Measurements from ENCODE around the gene WDR36. TPM values are rescaled to one million over a fixed set of nuclear protein-coding genes. Genes with fewer than 3 reads are reported as not detected.

WDR36 gene
- polyA plus RNA-seq, 1 experiment, result 8.5 TPM

DNA sequence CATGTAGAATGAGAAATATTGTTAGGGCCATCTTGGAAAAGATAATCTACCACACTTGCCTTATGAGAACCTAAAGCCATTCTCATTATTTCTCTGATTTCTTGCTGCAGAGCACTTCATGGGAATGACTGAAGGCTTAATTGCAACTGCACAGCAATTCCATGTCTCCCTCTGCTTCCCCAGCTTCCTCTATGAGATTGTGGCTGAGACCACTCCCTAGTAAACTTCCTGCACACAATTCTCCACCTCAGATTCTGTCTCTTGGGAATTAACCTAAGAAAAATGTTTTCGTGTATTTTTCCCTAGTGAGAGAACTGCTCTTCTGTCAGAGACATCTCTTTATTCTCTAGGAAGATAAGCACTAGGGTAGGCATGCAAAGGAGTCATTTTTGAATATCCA lies 76.5 kb downstream of the WDR36 start:
- TF ChIP-seq CTCF (IDR thresholded peaks at IDR 0.05; ENCODE audit: insufficient read depth, low read depth, low read length), result no peak
- DNase-seq (ENCODE audit: low read depth), result no peak
- CTCF ChIA-PET, result interaction anchor here (0.7 to 1.7 kb wide), 2 partner anchors 11 to 978 kb away, joined by 3 to 6 read pairs; no protein-coding TSS in a partner anchor
- Histone ChIP-seq H3K4me3 (ENCODE audit: low read depth, low read length) (no peak overlapping the region), H3K27me3 (ENCODE audit: control insufficient read depth, insufficient read depth, low read length) (peaks cover 1% of the 10 kb centered on the region; the same call in 1 of the 2 replicates), H3K36me3 (ENCODE audit: control insufficient read depth, insufficient read depth, low read length) (no peaks in the 10 kb centered on the region)
- POLR2A ChIA-PET, result no interaction called here

DNA sequence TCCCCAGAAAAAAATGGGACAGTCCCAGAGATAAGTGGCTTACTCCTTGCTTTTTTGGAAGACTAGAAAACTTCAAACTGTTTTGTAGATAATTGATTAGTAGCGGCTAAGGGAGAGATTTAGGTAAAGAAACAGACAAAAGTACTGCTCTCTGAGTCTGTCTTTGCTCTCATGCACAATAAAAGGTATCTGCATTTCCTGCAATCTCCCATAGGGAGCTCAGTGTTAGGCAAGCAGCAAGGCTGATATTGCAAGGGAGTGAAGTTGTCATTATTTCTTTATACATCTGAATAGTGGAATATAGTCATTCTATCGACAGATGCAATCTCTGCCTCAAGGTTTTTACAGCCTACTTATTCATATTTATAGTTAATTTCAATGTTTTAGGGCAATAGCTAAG lies 77.1 kb downstream of the WDR36 start:
- Histone ChIP-seq H3K4me3 (ENCODE audit: low read depth, low read length) (no peak overlapping the region), H3K27me3 (ENCODE audit: control insufficient read depth, insufficient read depth, low read length) (peaks cover 1% of the 10 kb centered on the region; the same call in 1 of the 2 replicates), H3K36me3 (ENCODE audit: control insufficient read depth, insufficient read depth, low read length) (no peaks in the 10 kb centered on the region)
- CTCF ChIA-PET, result interaction anchor here (0.9 to 1.7 kb wide), 2 partner anchors 7 to 12 kb away, joined by 3 to 6 read pairs; no protein-coding TSS in a partner anchor
- TF ChIP-seq CTCF (IDR thresholded peaks at IDR 0.05; ENCODE audit: insufficient read depth, low read depth, low read length), result no peak
- POLR2A ChIA-PET, result no interaction called here
- DNase-seq (ENCODE audit: low read depth), result no peak

DNA sequence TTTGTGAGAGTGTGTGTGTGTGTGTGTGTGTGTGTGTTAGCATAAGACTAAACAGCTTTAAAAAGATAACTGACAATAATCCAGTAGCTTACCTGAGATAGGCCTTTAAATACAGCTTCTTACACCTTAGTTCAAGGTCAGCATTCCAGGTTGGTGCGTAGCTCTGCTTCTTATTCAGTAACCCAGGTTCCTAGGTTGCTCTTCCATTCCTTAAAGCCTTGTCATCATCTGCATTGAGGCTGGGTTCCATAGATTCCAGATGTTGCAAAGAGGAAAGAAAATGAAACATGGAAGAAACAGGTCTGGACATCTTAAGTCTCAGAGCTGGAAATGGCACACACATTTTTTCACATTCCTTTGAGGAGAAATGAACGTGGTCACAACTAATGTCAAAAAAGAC lies 78.1 kb downstream of the WDR36 start:
- ChIA-PET POLR2A (no interaction called here), CTCF (interaction anchor here (0.9 to 1.7 kb wide), 2 partner anchors 8 to 13 kb away, joined by 3 to 6 read pairs; no protein-coding TSS in a partner anchor)
- H3K4me3 ChIP-seq (ENCODE audit: low read depth, low read length), result no peak overlapping the region
- TF ChIP-seq CTCF (IDR thresholded peaks at IDR 0.05; ENCODE audit: insufficient read depth, low read depth, low read length), result no peak
- H3K36me3 ChIP-seq (ENCODE audit: control insufficient read depth, insufficient read depth, low read length), result no peaks in the 10 kb centered on the region
- H3K27me3 ChIP-seq (ENCODE audit: control insufficient read depth, insufficient read depth, low read length), result peaks cover 1% of the 10 kb centered on the region; the same call in 1 of the 2 replicates
- no peak for DNase-seq (ENCODE audit: low read depth)

- POLR2A ChIA-PET, result no interaction called here
Observed at GRCh38 chr5:111172504-111172903, 80.4 kb downstream of the WDR36 start.

DNA sequence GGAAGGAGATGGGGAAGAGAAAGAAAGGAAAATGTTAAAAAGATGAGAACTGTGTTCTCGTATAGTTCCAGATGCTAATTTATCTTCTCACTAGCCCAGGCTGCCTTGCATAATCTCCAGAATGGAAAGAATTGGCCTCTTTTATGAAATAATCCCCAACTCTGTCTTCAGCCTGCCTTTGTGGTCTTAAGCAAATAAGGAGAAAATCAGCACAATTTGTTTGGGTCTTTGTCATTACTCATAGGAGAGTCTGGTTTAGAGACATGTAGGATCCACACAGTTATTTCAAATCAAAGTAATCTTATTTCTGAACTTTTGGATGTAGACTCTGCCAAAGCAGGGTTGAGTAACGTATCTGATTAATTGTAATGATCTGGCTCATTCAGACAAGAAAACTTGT lies 81.3 kb downstream of the WDR36 start:
- TF ChIP-seq CTCF (IDR thresholded peaks at IDR 0.05; ENCODE audit: insufficient read depth, low read depth, low read length), result no peak
- Histone ChIP-seq H3K4me3 (ENCODE audit: low read depth, low read length) (no peak overlapping the region), H3K36me3 (ENCODE audit: control insufficient read depth, insufficient read depth, low read length) (no peaks in the 10 kb centered on the region), H3K27me3 (ENCODE audit: control insufficient read depth, insufficient read depth, low read length) (no peaks in the 10 kb centered on the region; the same call in 1 of the 2 replicates)
- ChIA-PET CTCF (no interaction called here), POLR2A (no interaction called here)
- DNase-seq (ENCODE audit: low read depth), result no peak

More at GRCh38 chr5:111172504-111172903, 80.4 kb downstream of the WDR36 start:
- no peak overlapping the region for H3K4me3 ChIP-seq (ENCODE audit: low read depth, low read length)
- no peaks in the 10 kb centered on the region for H3K27me3 ChIP-seq (ENCODE audit: control insufficient read depth, insufficient read depth, low read length)
- CTCF ChIA-PET, result no interaction called here
- no peak for DNase-seq (ENCODE audit: low read depth)
- H3K36me3 ChIP-seq (ENCODE audit: control insufficient read depth, insufficient read depth, low read length), result no peaks in the 10 kb centered on the region
- TF ChIP-seq CTCF (IDR thresholded peaks at IDR 0.05; ENCODE audit: insufficient read depth, low read depth, low read length), result no peak

Other genes with a start within 250 kb of the WDR36 start
- gene TSLP, start 20.6 kb upstream of the WDR36 start, polyA plus RNA-seq (2011; rRNA removed), result 0.05 and 0.22 TPM in 2 replicates
- gene CAMK4, start 132.0 kb downstream of the WDR36 start, polyA plus RNA-seq (2011; rRNA removed), result 0.71 and 0.78 TPM in 2 replicates